GM12878 (cell line): ENCODE results near the gene KIZ. TPM values are rescaled to one million over a fixed set of nuclear protein-coding genes. Genes with fewer than 3 reads are reported as not detected.
"Not testable (repeated sequence)": the region's sequence is repeated elsewhere in the genome, so short reads cannot be mapped to it uniquely, and the experiment has no call there.

ENCODE experiments used
- ATAC-seq: fragments of 200-7000 bp; cut with Tn5 transposase; 3 replicates; pipeline ENCODE4 v1.9.1; 2020; ENCODE audit warnings: mild to moderate bottlenecking, moderate library complexity
- BruUV-seq: library from RNA; stranded (reverse); fragments of 400-500 nt; replicated peaks from 2 replicates; lab custom pipeline; 2021; lab: Mats Ljungman, UMichigan
- CTCF ChIA-PET: fragments of 300-600 bp; sonication (Branson Sonifier 250); formaldehyde crosslinking; extraction: SDS; loops from one replicate; lab custom pipeline; 2021; ENCODE audit warnings: inconsistent platforms; lab: Yijun Ruan, JAX
- POLR2A ChIA-PET: fragments of 350-600 bp; formaldehyde crosslinking; extraction: SDS; loops from one replicate; lab custom pipeline; 2021; ENCODE audit warnings: inconsistent platforms; lab: Charles Lee
- RAD21 ChIA-PET: fragments of 300-600 bp; sonication (Branson Sonifier 250); formaldehyde crosslinking; loops from one replicate; lab custom pipeline; 2023; ENCODE audit warnings: antibody characterized with exemption; ENCODE audit not compliant: unreplicated experiment; lab: Charles Lee
- SMC1A ChIA-PET: fragments of 300-600 bp; sonication (Branson Sonifier 250); formaldehyde crosslinking; loops from one replicate; lab custom pipeline; 2023; ENCODE audit not compliant: unreplicated experiment, uncharacterized antibody; lab: Charles Lee
- DNase-seq: peaks from one replicate; pipeline ENCODE4 v3.0.0-alpha.2; 2011; ENCODE audit warnings: low read depth, low spot score
- FAIRE-seq: peaks from 3 replicates; lab custom pipeline; 2011; peaks lifted over from hg19 to GRCh38; lab: Jason Lieb, UNC
- H2AFZ ChIP-seq: 2 replicates; pipeline ENCODE4 v1.6.0; 2011; ENCODE audit warnings: low read depth, low read length, control low read depth; ENCODE audit not compliant: control insufficient read depth
- H3K27ac ChIP-seq: 2 replicates; pipeline ENCODE4 v1.5.1; 2011; ENCODE audit warnings: control low read depth; ENCODE audit not compliant: control insufficient read depth, insufficient read depth
- H3K27me3 ChIP-seq, 2 experiments: replicated peaks in 1 of 2; 2 replicates each; pipeline versions ENCODE4 v1.6.0 to v1.6.1; 2011; ENCODE audit warnings: low read length in 1 of 2; ENCODE audit not compliant: control insufficient read depth in 2 of 2, insufficient read depth in 2 of 2
- H3K36me3 ChIP-seq, 2 experiments: 2 replicates each; pipeline ENCODE4 v1.5.1; 2011; ENCODE audit warnings: low read length in 1 of 2; ENCODE audit not compliant: control insufficient read depth in 2 of 2, insufficient read depth in 2 of 2
- H3K4me1 ChIP-seq: 2 replicates; pipeline ENCODE4 v1.6.1; 2011; ENCODE audit warnings: mild to moderate bottlenecking, low read length, moderate library complexity, mixed read lengths; ENCODE audit not compliant: control insufficient read depth, insufficient read depth
- H3K4me2 ChIP-seq: 2 replicates; pipeline ENCODE4 v1.6.0; 2011; ENCODE audit warnings: control low read depth; ENCODE audit not compliant: control insufficient read depth, insufficient read depth
- H3K4me3 ChIP-seq: fragments of 200-600 bp; sonication (generic); 2 replicates; pipeline ENCODE4 v1.5.1; 2016
- H3K79me2 ChIP-seq: 2 replicates; pipeline ENCODE4 v1.6.0; 2011; ENCODE audit warnings: low read length; ENCODE audit not compliant: control insufficient read depth, insufficient read depth
- H3K9ac ChIP-seq: 2 replicates; pipeline ENCODE4 v1.8.0; 2011; ENCODE audit warnings: low read length, control low read depth, mixed read lengths; ENCODE audit not compliant: control insufficient read depth, insufficient read depth
- H3K9me3 ChIP-seq: replicated peaks from 3 replicates; pipeline ENCODE4 v1.5.1; 2011; ENCODE audit warnings: mild to moderate bottlenecking, low read length; ENCODE audit not compliant: control insufficient read depth, insufficient read depth
- H4K20me1 ChIP-seq: 2 replicates; pipeline ENCODE4 v1.6.0; 2011; ENCODE audit not compliant: control insufficient read depth, insufficient read depth
- BRCA1 ChIP-seq: IDR thresholded peaks from 2 replicates; pipeline ENCODE4 v1.6.1; 2011; ENCODE audit warnings: low read depth, low read length, improper control_type of control experiment
- FOXK2 ChIP-seq: fragments of 450-650 bp; IDR thresholded peaks from 2 replicates; pipeline ENCODE4 v1.6.1; 2017; ENCODE audit warnings: mild to moderate bottlenecking, moderate library complexity
- NFYA ChIP-seq: IDR thresholded peaks from 2 replicates; pipeline ENCODE4 v1.6.1; 2011; ENCODE audit warnings: low read depth, mild to moderate bottlenecking, low read length, improper control_type of control experiment, borderline replicate concordance
- NR2F1 ChIP-seq: fragments of 450-650 bp; conservative IDR thresholded peaks from 2 replicates; pipeline ENCODE4 v1.6.1; 2017; ENCODE audit warnings: mild to moderate bottlenecking
- NRF1 ChIP-seq: conservative IDR thresholded peaks from 2 replicates; pipeline ENCODE4 v1.6.1; 2011; ENCODE audit warnings: mild to moderate bottlenecking, low read depth, low read length, improper control_type of control experiment
- RELA ChIP-seq: fragments of 450-650 bp; IDR thresholded peaks from 2 replicates; pipeline ENCODE4 v1.8.0; 2014; ENCODE audit warnings: borderline replicate concordance; ENCODE audit not compliant: partially characterized antibody
- YBX1 ChIP-seq: fragments of 450-650 bp; IDR thresholded peaks from 2 replicates; pipeline ENCODE4 v1.6.1; 2016; ENCODE audit warnings: antibody characterized with exemption
- WGBS: methylation state at CpG from one replicate; pipeline ENCODE4 v1.1.6; 2016; ENCODE audit warnings: low lambda C conversion rate; ENCODE audit not compliant: insufficient replicate concordance, insufficient coverage; ENCODE audit errors: missing lambda C conversion rate; 5-methylcytosine and 5-hydroxymethylcytosine counted together
- in situ Hi-C: fragments of 300-500 bp; cut with MboI; formaldehyde crosslinking; loops from 9 replicates; pipeline ENCODE4 v1.14.3; 2018; ENCODE audit warnings: mixed read lengths
- intact Hi-C: fragments of 100-400 bp; cut with micrococcal nuclease; formaldehyde crosslinking; loops from one replicate; pipeline ENCODE4 v1.14.2; 2022; ENCODE audit not compliant: unreplicated experiment
- polyA plus RNA-seq, 11 experiments: library from polyadenylated mRNA; depleted of rRNA in 4 of 11; unstranded in 6 of 11; stranded (reverse) in 5 of 11; fragments of >200 nt; fragmentation: Nextera tagmentation in 4 of 11; fragmentation: Illumina TruSeq in 1 of 11; extraction: Ambion mirVana in 4 of 11; extraction: Trizol in 1 of 11; gene quantifications; 1 replicate in 1 of 11; 2 replicates in 10 of 11; pipeline versions ENCODE4 v1.2.1 to v1.2.3, GENCODE V29; 2011 to 2016; ENCODE audit warnings: inconsistent platforms in 2 of 11, missing spikeins in 2 of 11, low read depth in 1 of 11
- total RNA-seq, 4 experiments: library from RNA; depleted of rRNA in 3 of 4; stranded (reverse); fragments of >200 nt in 3 of 4; fragmentation: Illumina TruSeq in 1 of 4; extraction: Trizol in 1 of 4; gene quantifications; 2 replicates each; pipeline versions ENCODE4 v1.2.1 to v1.2.3, GENCODE V29; 2013 to 2021
- TF ChIP-seq, protein P1 (sequence below): fragments of 450-650 bp; IDR thresholded peaks from 2 replicates; pipeline ENCODE4 v1.6.1; 2014; ENCODE audit warnings: mild to moderate bottlenecking
- TF ChIP-seq, protein P2 (sequence below): fragments of 450-650 bp; IDR thresholded peaks from 2 replicates; pipeline ENCODE4 v1.6.1; 2017; ENCODE audit warnings: low read depth, mild to moderate bottlenecking, moderate library complexity

KIZ gene
- total and polyA plus RNA-seq, 10 of the 15 experiments (the other 5 are each of a cell fraction or from before 2014, with no cell fraction given) = 2.7 to 11.0 (median 7.3) TPM

DNA sequence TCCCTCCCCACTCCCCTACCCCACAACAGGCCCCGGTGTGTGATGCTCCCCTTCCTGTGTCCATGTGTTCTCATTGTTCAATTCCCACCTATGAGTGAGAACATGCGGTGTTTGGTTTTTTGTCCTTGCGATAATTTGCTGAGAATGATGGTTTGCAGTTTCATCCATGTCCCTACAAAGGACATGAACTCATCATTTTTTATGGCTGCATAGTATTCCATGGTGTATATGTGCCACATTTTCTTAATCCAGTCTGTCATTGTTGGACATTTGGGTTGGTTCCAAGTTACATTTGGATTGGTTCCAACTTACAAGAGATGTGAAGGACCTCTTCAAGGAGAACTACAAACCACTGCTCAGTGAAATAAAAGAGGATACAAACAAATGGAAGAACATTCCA, 42.2 kb downstream of the KIZ start:
- H2AFZ ChIP-seq, H3K4me2 ChIP-seq, H3K9ac ChIP-seq, intact Hi-C loops, in situ Hi-C loops, H3K4me3 ChIP-seq, RAD21 ChIA-PET, CTCF ChIA-PET, ATAC-seq, SMC1A ChIA-PET, H3K27ac ChIP-seq, FAIRE-seq, DNase-seq, H3K9me3 ChIP-seq, H4K20me1 ChIP-seq, H3K79me2 ChIP-seq, BruUV-seq, H3K36me3 ChIP-seq, H3K27me3 ChIP-seq, H3K4me1 ChIP-seq: not testable (repeated sequence)
- POLR2A ChIA-PET = interaction anchor here (0.7 kb wide), 1 partner anchor 129 kb away, joined by 3 read pairs; no protein-coding TSS in a partner anchor
- 96% methylated on average over 3 of the region's 3 CpGs for WGBS

DNA sequence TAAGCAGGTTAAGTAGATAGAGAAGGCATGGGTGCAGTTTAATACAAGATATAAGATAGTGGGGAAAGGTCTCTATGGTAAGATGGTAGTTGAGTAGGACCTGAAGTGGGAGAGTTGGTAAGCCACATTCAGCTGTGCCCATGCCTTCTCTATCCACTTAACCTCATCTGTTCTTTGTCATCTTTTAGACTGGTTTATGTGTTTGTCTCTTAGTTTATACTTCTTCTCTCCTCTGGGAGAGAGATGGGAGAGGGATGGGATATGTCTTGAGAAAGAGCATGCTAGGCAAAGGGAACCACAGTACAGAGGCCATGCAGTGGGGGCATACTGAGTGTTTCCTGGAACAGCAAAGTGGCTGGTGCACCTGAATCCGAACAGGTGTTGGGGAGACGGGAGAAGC, 46.7 kb downstream of the KIZ start:
- in situ Hi-C loops = no loop called here
- Histone ChIP-seq H3K4me2 (no peak overlapping the region), H3K79me2 (no peaks in the 10 kb centered on the region), H3K36me3 (no peaks in the 10 kb centered on the region), H2AFZ (no peak overlapping the region), H3K27ac (no peak overlapping the region), H3K9me3 (no peaks in the 10 kb centered on the region), H3K4me3 (no peak overlapping the region), H3K27me3 (no peaks in the 10 kb centered on the region), H4K20me1 (no peaks in the 10 kb centered on the region), H3K4me1 (no peaks in the 10 kb centered on the region), H3K9ac (no peak overlapping the region)
- RAD21 ChIA-PET = no interaction called here
- intact Hi-C loops = no loop called here
- TF ChIP-seq FOXK2 (no peak), NR2F1 (no peak), RELA (no peak), NFYA (no peak), YBX1 (no peak), NRF1 (no peak), BRCA1 (no peak)
- TF ChIP-seq, protein P1, sequence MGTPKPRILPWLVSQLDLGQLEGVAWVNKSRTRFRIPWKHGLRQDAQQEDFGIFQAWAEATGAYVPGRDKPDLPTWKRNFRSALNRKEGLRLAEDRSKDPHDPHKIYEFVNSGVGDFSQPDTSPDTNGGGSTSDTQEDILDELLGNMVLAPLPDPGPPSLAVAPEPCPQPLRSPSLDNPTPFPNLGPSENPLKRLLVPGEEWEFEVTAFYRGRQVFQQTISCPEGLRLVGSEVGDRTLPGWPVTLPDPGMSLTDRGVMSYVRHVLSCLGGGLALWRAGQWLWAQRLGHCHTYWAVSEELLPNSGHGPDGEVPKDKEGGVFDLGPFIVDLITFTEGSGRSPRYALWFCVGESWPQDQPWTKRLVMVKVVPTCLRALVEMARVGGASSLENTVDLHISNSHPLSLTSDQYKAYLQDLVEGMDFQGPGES = no peak
- TF ChIP-seq, protein P2, sequence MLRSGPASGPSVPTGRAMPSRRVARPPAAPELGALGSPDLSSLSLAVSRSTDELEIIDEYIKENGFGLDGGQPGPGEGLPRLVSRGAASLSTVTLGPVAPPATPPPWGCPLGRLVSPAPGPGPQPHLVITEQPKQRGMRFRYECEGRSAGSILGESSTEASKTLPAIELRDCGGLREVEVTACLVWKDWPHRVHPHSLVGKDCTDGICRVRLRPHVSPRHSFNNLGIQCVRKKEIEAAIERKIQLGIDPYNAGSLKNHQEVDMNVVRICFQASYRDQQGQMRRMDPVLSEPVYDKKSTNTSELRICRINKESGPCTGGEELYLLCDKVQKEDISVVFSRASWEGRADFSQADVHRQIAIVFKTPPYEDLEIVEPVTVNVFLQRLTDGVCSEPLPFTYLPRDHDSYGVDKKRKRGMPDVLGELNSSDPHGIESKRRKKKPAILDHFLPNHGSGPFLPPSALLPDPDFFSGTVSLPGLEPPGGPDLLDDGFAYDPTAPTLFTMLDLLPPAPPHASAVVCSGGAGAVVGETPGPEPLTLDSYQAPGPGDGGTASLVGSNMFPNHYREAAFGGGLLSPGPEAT = no peak
- no TSS peak for BruUV-seq
- WGBS = 92% methylated on average over 2 of the region's 2 CpGs
- CTCF ChIA-PET = interaction anchor here (0.6 kb wide), 1 partner anchor 781 kb away, joined by 3 read pairs; no protein-coding TSS in a partner anchor
- FAIRE-seq = no peak
- SMC1A ChIA-PET = interaction anchor here (1.4 kb wide), 1 partner anchor 38 kb away, joined by 3 read pairs; no protein-coding TSS in a partner anchor
- DNase-seq = no peak
- no peak for ATAC-seq
- POLR2A ChIA-PET = no interaction called here
